K562 (cell line): Measurements from ENCODE around the gene HYAL1. TPM values are rescaled to one million over a fixed set of nuclear protein-coding genes. Genes with fewer than 3 reads are reported as not detected.

Source experiments
- CLOCK ChIP-seq: fragments of 250-450 bp; sonication (Bioruptor Pico); IDR thresholded peaks from 2 replicates; pipeline ENCODE4 v1.4.0; 2020; ENCODE audit warnings: mild to moderate bottlenecking, moderate library complexity, borderline replicate concordance
- CREB3L1 ChIP-seq: fragments of 450-650 bp; IDR thresholded peaks from 2 replicates; pipeline ENCODE4 v1.6.1; 2014; ENCODE audit warnings: low read depth, mild to moderate bottlenecking, moderate library complexity, borderline replicate concordance
- ZNF395 ChIP-seq: fragments of 200-800 bp; sonication (Bioruptor generic); IDR thresholded peaks from 2 replicates; pipeline ENCODE4 v1.6.1; 2017; ENCODE audit warnings: missing genetic modification characterization, missing compliant biosample characterization
- polyA plus RNA-seq, 8 experiments: library from polyadenylated mRNA; depleted of rRNA in 4 of 8; stranded (reverse) in 5 of 8; unstranded in 3 of 8; fragments of >200 nt; fragmentation: Nextera tagmentation in 2 of 8; fragmentation: Illumina TruSeq in 1 of 8; extraction: Ambion mirVana in 2 of 8; extraction: Trizol in 1 of 8; gene quantifications; 2 replicates each; pipeline versions ENCODE4 v1.2.1 to v1.2.3, GENCODE V29; 2011 to 2014; ENCODE audit warnings: inconsistent platforms in 1 of 8, missing spikeins in 1 of 8
- total RNA-seq, 7 experiments: library from RNA; depleted of rRNA in 6 of 7; stranded (reverse); fragments of >200 nt in 6 of 7; fragmentation: Illumina TruSeq in 2 of 7; extraction: Trizol in 2 of 7; gene quantifications; 2 replicates each; pipeline versions ENCODE4 v1.2.1 to v1.2.3, GENCODE V29; 2011 to 2021; ENCODE audit warnings: low replicate concordance in 1 of 7

The HYAL1 gene
- total and polyA plus RNA-seq, 9 of the 15 experiments (the other 6 are each of a cell fraction or from before 2014, with no cell fraction given), result 1.4 to 8.5 (median 4.7) TPM

GRCh38 chr3:50334339-50335075 is 31.1 kb upstream of the HYAL1 start (continued):
- no peak for TF ChIP-seq ZNF395
- TF ChIP-seq CREB3L1, result no peak
- no peak for TF ChIP-seq CLOCK (CRISPR knock-in tag)
